Type B pancreatic cell (in vitro differentiated cells): Measurements from ENCODE around the gene PRKN. TPM values are rescaled to one million over a fixed set of nuclear protein-coding genes. Genes with fewer than 3 reads are reported as not detected.

Experiments used
- DNase-seq: peaks from one replicate; pipeline ENCODE4 v3.0.0; 2021; ENCODE audit warnings: mixed read lengths; ENCODE audit not compliant: unreplicated experiment; ENCODE audit errors: extremely low spot score
- H3K27ac Mint-ChIP-seq: 2 replicates; pipeline ENCODE4 v1.8.0; 2021; ENCODE audit warnings: mild to moderate bottlenecking, mixed read lengths
- H3K27me3 Mint-ChIP-seq: 2 replicates; pipeline ENCODE4 v1.8.0; 2021; ENCODE audit warnings: mixed read lengths
- H3K36me3 Mint-ChIP-seq: 2 replicates; pipeline ENCODE4 v1.8.0; 2021; ENCODE audit warnings: mixed read lengths
- H3K4me1 Mint-ChIP-seq: one replicate; pipeline ENCODE4 v1.8.0; 2021; ENCODE audit warnings: mixed read lengths; ENCODE audit not compliant: unreplicated experiment
- H3K4me3 Mint-ChIP-seq: 2 replicates; pipeline ENCODE4 v1.8.0; 2021; ENCODE audit warnings: mild to moderate bottlenecking, mixed read lengths
- H3K9me3 Mint-ChIP-seq: 2 replicates; pipeline ENCODE4 v1.8.0; 2021; ENCODE audit warnings: mixed read lengths
- total RNA-seq: library from RNA; stranded (reverse); gene quantifications from 2 replicates; pipeline ENCODE4 v1.2.1, GENCODE V29; 2021; ENCODE audit warnings: low replicate concordance
- TF ChIP-seq, protein P1 (sequence below): fragments of 200-600 bp; sonication (generic); conservative IDR thresholded peaks from 2 replicates; pipeline ENCODE4 v1.5.0; 2021; ENCODE audit warnings: antibody characterized with exemption, mild to moderate bottlenecking

Gene PRKN
- total RNA-seq, 1 donor from 2014 or later = 6.2 TPM

- Mint-ChIP-seq H3K4me1 (peaks cover 4% of the 10 kb centered on the region), H3K36me3 (no peaks in the 10 kb centered on the region), H3K27ac (no peak overlapping the region), H3K9me3 (no peaks in the 10 kb centered on the region), H3K27me3 (peaks cover 4% of the 10 kb centered on the region), H3K4me3 (no peak overlapping the region)
- no peak for DNase-seq
- TF ChIP-seq, protein P1, sequence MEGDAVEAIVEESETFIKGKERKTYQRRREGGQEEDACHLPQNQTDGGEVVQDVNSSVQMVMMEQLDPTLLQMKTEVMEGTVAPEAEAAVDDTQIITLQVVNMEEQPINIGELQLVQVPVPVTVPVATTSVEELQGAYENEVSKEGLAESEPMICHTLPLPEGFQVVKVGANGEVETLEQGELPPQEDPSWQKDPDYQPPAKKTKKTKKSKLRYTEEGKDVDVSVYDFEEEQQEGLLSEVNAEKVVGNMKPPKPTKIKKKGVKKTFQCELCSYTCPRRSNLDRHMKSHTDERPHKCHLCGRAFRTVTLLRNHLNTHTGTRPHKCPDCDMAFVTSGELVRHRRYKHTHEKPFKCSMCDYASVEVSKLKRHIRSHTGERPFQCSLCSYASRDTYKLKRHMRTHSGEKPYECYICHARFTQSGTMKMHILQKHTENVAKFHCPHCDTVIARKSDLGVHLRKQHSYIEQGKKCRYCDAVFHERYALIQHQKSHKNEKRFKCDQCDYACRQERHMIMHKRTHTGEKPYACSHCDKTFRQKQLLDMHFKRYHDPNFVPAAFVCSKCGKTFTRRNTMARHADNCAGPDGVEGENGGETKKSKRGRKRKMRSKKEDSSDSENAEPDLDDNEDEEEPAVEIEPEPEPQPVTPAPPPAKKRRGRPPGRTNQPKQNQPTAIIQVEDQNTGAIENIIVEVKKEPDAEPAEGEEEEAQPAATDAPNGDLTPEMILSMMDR = no peak
Observed at GRCh38 chr6:162602759-162603158, 124.8 kb downstream of the PRKN start.

GRCh38 chr6:162596676-162597075 is 130.9 kb downstream of the PRKN start:
- H3K4me1 Mint-ChIP-seq = peaks cover 8% of the 10 kb centered on the region
- H3K9me3 Mint-ChIP-seq = no peaks in the 10 kb centered on the region
- no peak overlapping the region for H3K27ac Mint-ChIP-seq
- TF ChIP-seq, protein P1 = no peak
- no peak for DNase-seq
- no peaks in the 10 kb centered on the region for H3K36me3 Mint-ChIP-seq
- no peak overlapping the region for H3K4me3 Mint-ChIP-seq
- H3K27me3 Mint-ChIP-seq = no peaks in the 10 kb centered on the region

- no peaks in the 10 kb centered on the region for H3K36me3 Mint-ChIP-seq
- TF ChIP-seq, protein P1 = no peak
- peaks cover 1% of the 10 kb centered on the region for H3K4me1 Mint-ChIP-seq
- DNase-seq = no peak
- no peak overlapping the region for H3K4me3 Mint-ChIP-seq
- no peaks in the 10 kb centered on the region for H3K9me3 Mint-ChIP-seq
- no peaks in the 10 kb centered on the region for H3K27me3 Mint-ChIP-seq
- H3K27ac Mint-ChIP-seq = no peak overlapping the region
Observed at GRCh38 chr6:162591517-162591916, 136.0 kb downstream of the PRKN start.

DNA sequence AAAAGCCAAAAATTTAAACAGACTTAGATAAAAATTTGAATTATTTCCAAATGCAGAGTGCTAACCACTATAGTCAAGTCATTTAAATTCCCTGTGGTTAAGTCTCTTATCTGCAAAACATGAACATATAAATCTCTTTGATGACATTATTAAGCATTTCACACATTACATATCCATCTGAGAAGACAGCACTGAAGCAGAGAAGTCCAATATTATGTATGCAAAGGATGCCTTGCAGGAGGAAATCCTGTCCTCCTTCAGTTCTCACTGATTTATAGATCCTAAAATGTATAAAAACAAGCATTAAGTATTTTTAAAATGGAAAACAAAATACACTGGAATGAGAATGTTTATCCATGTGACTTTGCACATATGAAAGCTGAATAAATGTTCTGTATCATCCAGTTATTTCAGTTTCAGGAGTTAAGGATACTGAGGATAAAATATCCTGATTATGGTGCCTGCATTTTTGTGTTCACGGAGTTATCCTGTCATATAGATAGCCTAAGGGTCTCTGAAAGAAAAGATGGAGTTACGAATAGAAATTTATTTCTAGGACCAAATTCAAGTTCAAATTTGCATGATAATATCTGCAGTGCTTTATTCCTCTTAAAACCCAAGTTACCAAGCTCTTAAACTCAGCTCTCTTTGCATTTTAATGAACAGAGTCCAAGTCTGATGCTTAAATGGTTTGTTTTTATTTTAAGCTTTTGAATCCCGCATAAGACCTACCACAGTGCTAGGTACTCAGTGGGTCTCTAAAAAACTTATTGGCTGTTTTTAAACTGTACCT is 145.4 kb downstream of the PRKN start:
- Mint-ChIP-seq H3K4me1 (no peaks in the 10 kb centered on the region), H3K4me3 (no peak overlapping the region)
- DNase-seq = no peak

DNA sequence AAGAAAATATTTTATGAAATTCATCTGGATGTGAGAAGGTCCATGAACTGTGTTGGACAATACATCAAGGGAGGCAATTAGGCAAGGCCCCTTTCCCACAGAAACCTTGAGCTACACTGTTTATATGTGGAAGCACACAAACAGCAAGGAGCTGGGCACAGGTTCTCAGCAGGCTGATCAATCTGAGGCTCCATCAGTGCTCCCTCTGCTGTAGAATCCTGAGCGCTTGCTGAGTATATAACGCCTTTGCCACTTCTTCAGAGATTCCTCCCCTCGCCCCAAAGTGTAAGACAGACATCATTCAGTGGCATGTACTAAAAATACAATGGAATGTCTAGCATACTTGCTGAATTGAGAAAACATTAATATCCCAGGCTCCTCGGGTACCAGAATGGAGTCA is 146.9 kb downstream of the PRKN start:
- no peak for DNase-seq
- H3K27me3 Mint-ChIP-seq = no peaks in the 10 kb centered on the region
- TF ChIP-seq, protein P1 = no peak

More for the DNA sequence above, 145.4 kb downstream of the PRKN start:
- Mint-ChIP-seq H3K36me3 (no peaks in the 10 kb centered on the region), H3K27ac (no peak overlapping the region), H3K9me3 (no peaks in the 10 kb centered on the region), H3K27me3 (no peaks in the 10 kb centered on the region)
- TF ChIP-seq, protein P1 = no peak

More for the DNA sequence above, 146.9 kb downstream of the PRKN start:
- H3K4me3 Mint-ChIP-seq = no peak overlapping the region
- no peaks in the 10 kb centered on the region for H3K9me3 Mint-ChIP-seq
- H3K36me3 Mint-ChIP-seq = no peaks in the 10 kb centered on the region
- no peaks in the 10 kb centered on the region for H3K4me1 Mint-ChIP-seq
- no peak overlapping the region for H3K27ac Mint-ChIP-seq
